ENCODE measurements around the gene DMPK.

The DMPK gene

DNA sequence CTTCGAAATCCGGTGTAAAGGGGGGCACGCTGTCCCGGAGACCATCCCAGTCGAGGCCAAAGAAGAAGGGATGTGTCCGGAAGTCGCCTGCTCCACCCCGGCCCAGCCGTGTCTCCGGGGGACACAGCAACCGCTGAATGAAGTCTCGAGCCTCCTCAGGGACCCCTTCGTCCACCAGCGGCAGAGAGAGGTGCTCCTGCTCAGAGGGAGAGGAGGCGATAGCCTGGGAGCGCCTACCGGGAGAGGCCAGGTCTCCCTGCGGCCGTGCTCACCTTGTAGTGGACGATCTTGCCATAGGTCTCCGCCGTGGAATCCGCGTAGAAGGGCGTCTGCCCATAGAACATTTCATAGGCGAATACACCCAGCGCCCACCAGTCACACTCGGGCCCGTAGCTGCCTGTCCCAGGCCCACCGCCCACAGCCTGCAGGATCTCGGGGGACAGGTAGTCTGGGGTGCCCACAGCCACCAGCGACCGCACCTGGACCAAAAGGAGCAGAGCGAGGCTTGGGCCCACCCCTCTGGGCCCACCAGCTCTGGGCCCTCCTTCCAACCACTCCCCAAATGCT, 4.8 kb downstream of the DMPK start:
- DNase-seq (ENCODE audit: low spot score) = no peak
- TF ChIP-seq, protein P1, sequence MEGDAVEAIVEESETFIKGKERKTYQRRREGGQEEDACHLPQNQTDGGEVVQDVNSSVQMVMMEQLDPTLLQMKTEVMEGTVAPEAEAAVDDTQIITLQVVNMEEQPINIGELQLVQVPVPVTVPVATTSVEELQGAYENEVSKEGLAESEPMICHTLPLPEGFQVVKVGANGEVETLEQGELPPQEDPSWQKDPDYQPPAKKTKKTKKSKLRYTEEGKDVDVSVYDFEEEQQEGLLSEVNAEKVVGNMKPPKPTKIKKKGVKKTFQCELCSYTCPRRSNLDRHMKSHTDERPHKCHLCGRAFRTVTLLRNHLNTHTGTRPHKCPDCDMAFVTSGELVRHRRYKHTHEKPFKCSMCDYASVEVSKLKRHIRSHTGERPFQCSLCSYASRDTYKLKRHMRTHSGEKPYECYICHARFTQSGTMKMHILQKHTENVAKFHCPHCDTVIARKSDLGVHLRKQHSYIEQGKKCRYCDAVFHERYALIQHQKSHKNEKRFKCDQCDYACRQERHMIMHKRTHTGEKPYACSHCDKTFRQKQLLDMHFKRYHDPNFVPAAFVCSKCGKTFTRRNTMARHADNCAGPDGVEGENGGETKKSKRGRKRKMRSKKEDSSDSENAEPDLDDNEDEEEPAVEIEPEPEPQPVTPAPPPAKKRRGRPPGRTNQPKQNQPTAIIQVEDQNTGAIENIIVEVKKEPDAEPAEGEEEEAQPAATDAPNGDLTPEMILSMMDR (IDR thresholded peaks at IDR 0.05; ENCODE audit: extremely low read depth, missing control alignments) = no peak

DNA sequence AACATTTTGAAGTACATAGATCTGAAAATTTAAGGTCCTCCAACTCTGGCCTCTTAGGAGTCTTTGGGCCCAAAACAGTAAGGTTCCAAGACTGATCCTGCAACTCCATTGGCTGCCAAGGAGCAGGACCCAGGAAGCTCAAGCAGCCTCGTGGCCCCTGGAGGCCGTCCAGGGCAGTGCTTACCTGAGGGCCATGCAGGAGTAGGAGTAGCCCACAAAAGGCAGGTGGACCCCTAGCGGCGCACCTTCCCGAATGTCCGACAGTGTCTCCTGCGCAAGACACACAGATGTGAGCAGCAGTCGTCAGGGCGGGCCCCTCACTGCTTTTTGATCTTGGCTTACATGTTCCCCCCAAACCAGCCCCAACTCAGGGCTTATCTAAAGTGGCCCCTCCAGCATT, 7.5 kb downstream of the DMPK start:
- DNase-seq (ENCODE audit: low spot score) = no peak
- TF ChIP-seq, protein P1 (IDR thresholded peaks at IDR 0.05; ENCODE audit: extremely low read depth, missing control alignments) = no peak

DNA sequence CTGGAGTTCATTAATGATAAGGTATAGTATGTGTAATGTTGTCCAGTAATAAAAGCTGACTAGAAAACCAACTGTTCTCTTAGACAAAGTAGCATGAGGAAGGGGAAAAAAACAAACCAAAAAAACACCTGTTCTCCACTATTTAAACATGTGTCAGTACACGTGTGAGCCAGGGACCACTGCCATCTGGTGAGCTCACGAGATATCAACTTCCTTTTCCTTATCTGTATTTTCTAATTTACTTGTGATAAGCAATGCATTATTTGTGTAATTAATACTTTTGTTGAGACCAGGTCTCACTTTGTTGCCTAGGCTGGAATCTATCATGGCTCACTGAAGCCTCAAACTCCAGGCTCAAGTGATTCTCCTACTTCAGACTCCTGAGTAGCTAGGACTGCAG, 8.9 kb downstream of the DMPK start:
- DNase-seq (ENCODE audit: low spot score) = no peak

DNA sequence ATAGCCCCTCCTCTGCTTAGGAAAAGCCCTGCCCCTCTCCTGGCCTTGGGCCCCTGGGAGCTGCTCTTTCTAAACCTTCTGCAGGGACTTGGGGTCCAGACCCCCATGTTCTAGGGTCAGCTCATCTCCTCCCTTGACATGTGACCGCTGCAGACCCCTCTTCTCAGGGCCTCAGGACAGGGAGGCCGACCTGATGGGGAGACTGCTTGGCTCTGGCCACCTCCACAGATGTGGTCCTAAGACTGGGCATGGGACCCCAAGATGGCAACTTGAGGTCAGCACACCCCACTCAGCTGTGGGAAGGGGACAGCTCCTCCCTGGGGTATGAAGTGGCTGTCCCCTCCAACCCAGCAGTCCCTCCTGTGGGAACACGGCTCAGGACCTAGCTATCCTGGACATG, 9.4 kb downstream of the DMPK start:
- no peak for DNase-seq (ENCODE audit: low spot score)
- TF ChIP-seq, protein P1 (IDR thresholded peaks at IDR 0.05; ENCODE audit: extremely low read depth, missing control alignments) = no peak

More for the DNA sequence above, 8.9 kb downstream of the DMPK start:
- TF ChIP-seq, protein P1 (IDR thresholded peaks at IDR 0.05; ENCODE audit: extremely low read depth, missing control alignments) = no peak

DNA sequence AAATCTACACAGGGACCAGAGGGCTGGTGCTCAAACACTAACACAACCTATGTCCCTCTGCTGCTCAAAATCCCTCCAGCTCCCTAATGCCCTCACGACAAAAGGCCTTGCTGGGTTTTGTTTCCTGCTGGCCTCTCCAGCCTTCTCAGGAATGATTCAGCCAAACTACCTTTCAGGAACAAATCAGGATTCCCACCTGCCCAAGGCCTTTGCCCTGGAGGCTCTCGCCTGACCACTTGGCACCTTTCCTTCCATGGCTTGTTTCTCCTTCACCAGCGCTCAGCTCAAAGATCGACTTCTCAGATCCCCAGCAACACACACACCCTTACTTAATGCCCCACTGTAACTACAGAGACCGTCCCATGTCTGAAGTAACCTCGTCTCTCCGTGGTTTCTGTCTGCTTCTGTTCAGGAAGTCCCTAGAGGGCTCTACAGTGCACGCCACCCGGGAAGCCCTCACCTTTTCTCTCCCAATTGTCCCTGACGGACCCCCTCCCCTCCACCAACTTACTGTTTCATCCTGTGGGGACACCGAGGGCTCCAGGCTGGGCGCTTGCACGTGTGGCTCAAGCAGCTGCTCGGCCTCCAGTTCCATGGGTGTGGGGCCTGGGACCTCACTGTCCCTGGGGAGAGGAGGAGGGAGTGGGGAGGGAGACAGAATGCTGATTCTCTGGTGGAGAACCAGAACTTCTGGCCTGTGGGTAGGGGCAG, 10.0 kb downstream of the DMPK start:
- TF ChIP-seq, protein P1 (IDR thresholded peaks at IDR 0.05; ENCODE audit: extremely low read depth, missing control alignments) = no peak
- DNase-seq (ENCODE audit: low spot score) = no peak

DNA sequence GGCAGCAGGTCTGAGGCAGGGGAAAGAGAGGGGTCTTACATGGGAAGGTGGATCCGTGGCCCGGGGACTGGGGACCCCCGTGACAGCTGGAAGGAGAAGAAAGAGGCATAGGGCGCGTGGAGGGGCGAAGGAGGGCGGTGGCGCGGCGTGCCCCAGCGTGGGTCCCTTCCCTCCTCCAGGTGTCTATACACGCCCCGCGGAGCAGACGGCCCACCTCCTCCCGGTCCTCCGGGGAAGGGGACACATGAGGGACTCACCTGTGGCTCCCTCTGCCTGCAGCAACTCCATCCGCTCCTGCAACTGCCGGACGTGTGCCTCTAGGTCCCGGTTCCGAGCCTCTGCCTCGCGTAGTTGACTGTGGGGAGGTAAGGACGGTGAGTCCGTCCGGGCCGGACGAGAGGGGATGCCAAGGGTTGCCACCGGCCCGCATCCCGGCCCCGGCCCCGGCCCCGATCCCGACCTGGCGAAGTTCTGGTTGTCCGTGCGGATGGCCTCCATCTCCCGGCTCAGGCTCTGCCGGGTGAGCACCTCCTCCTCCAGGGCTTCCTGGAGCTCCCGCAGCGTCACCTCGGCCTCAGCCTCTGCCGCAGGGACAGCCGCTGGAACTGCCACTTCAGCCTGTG, 10.9 kb downstream of the DMPK start:
- TF ChIP-seq, protein P1 (IDR thresholded peaks at IDR 0.05; ENCODE audit: extremely low read depth, missing control alignments) = no peak

More for the DNA sequence above, 10.9 kb downstream of the DMPK start:
- no peak for DNase-seq (ENCODE audit: low spot score)
